Natural killer cell treated with Interleukin-12 subunit alpha and Interleukin-12 subunit beta and Interleukin-15 and Interleukin-18, amount 100 ng/mL, for 72 hours (primary cell): ENCODE measurements around the gene SIPA1. TPM values are rescaled to one million over a fixed set of nuclear protein-coding genes. Genes with fewer than 3 reads are reported as not detected.
A peak's percentile ranks its signal among the peaks of the same experiment; 100 is the strongest.

Source experiments
- ATAC-seq, 2 donors: fragments of 150-1000 bp; cut with Tn5 transposase in 1 of 2; sonication (Bioruptor Pico), chemical (Tn5 transposase) in 1 of 2; 2 replicates each; pipeline ENCODE4 v1.10.0; 2021
- DNase-seq: peaks from one replicate; pipeline ENCODE4 v3.0.0; 2022; ENCODE audit warnings: low spot score
- H3K27ac Mint-ChIP-seq, 2 donors: 1 replicate in 1 of 2; 2 replicates in 1 of 2; pipeline ENCODE4 v1.8.0; 2022; ENCODE audit warnings: mixed read lengths in 2 of 2, mild to moderate bottlenecking in 1 of 2, moderate library complexity in 1 of 2
- H3K27me3 Mint-ChIP-seq, 2 donors: 1 replicate in 1 of 2; 2 replicates in 1 of 2; pipeline ENCODE4 v1.8.0; 2022; ENCODE audit warnings: mixed read lengths in 2 of 2
- H3K36me3 Mint-ChIP-seq: one replicate; pipeline ENCODE4 v1.8.0; 2022; ENCODE audit warnings: mixed read lengths
- H3K4me1 Mint-ChIP-seq, 2 donors: 1 replicate in 1 of 2; 2 replicates in 1 of 2; pipeline ENCODE4 v1.8.0; 2022; ENCODE audit warnings: low read depth in 2 of 2, mixed read lengths in 2 of 2, mild to moderate bottlenecking in 1 of 2
- H3K4me3 Mint-ChIP-seq: one replicate; pipeline ENCODE4 v1.8.0; 2022; ENCODE audit warnings: mixed read lengths
- H3K9me3 Mint-ChIP-seq: 2 replicates; pipeline ENCODE4 v1.8.0; 2022; ENCODE audit warnings: mixed read lengths
- total RNA-seq, 2 donors: library from RNA; stranded (reverse); gene quantifications; one replicate each; pipeline ENCODE4 v1.2.3, GENCODE V29; 2022

The SIPA1 gene
- total RNA-seq, 2 donors from 2014 or later: 139 to 140 TPM

GRCh38 chr11:65615229-65615949, 22.5 kb upstream of the SIPA1 start, which contains the start of gene PCNX3:
Gene PCNX3, plus strand, starts transcription at chr11:65615776. Its CDS starts 536 bp downstream, at chr11:65616312.
- Mint-ChIP-seq H3K4me3 (peak within 1 kb of the TSS; percentile 98), H3K27me3 (no peaks in the 10 kb centered on the region), H3K36me3 (peaks cover 10% of the 10 kb centered on the region), H3K27ac (peak within 1 kb of the TSS; percentile 75 to 92), H3K9me3 (no peaks in the 10 kb centered on the region), H3K4me1 (peaks cover 27 to 35% of the 10 kb centered on the region in 2 donors)
- peak; percentile 100 for DNase-seq
- ATAC-seq: peak; percentile 92 to 94

DNA sequence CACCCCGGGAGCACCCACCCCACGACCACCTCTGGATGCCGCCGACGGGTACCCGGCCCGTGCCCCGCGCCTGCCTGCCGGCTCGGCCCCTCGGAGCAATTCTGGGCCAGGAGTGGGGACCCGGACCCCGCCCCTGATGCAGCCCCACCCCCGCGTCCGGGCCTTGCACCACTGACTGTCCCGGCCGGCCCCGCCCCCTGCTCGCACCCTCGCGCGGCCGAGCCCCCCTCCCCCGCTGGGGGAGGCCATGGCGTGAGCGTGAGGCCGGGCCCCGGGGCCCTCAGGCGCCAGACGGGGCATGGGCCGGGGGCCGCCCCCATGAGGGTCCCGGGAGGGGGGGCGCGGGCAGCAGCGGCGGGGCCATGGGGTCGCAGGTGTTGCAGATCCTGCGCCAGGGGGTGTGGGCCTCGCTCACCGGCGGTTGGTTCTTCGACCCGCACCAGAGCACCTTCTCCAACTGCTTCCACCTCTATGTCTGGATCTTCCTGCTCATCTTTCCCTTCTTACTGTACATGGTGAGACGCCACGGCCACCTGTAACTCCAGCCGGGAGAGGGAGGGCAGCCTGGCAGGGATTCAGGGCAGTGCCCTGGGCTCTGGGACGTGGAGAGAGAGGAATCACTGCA, 21.8 kb upstream of the SIPA1 start:
- H3K4me3 Mint-ChIP-seq: peak overlapping the region; percentile 98
- H3K4me1 Mint-ChIP-seq: peaks cover 22 to 31% of the 10 kb centered on the region in 2 donors
- no peaks in the 10 kb centered on the region for H3K27me3 Mint-ChIP-seq
- ATAC-seq (peak; percentile 15 to 17), DNase-seq (peak; percentile 81)
- H3K36me3 Mint-ChIP-seq: peaks cover 10% of the 10 kb centered on the region
- H3K27ac Mint-ChIP-seq: peak overlapping the region; percentile 75 to 92
- H3K9me3 Mint-ChIP-seq: no peaks in the 10 kb centered on the region

GRCh38 chr11:65616575-65617001, 21.3 kb upstream of the SIPA1 start:
- peak overlapping the region; percentile 75 to 84 for H3K27ac Mint-ChIP-seq
- ATAC-seq (no peak), DNase-seq (no peak)
- H3K4me3 Mint-ChIP-seq: peak overlapping the region; percentile 98
- H3K4me1 Mint-ChIP-seq: peaks cover 22 to 33% of the 10 kb centered on the region in 2 donors
- H3K27me3 Mint-ChIP-seq: no peaks in the 10 kb centered on the region
- H3K36me3 Mint-ChIP-seq: peaks cover 10% of the 10 kb centered on the region
- no peaks in the 10 kb centered on the region for H3K9me3 Mint-ChIP-seq

DNA sequence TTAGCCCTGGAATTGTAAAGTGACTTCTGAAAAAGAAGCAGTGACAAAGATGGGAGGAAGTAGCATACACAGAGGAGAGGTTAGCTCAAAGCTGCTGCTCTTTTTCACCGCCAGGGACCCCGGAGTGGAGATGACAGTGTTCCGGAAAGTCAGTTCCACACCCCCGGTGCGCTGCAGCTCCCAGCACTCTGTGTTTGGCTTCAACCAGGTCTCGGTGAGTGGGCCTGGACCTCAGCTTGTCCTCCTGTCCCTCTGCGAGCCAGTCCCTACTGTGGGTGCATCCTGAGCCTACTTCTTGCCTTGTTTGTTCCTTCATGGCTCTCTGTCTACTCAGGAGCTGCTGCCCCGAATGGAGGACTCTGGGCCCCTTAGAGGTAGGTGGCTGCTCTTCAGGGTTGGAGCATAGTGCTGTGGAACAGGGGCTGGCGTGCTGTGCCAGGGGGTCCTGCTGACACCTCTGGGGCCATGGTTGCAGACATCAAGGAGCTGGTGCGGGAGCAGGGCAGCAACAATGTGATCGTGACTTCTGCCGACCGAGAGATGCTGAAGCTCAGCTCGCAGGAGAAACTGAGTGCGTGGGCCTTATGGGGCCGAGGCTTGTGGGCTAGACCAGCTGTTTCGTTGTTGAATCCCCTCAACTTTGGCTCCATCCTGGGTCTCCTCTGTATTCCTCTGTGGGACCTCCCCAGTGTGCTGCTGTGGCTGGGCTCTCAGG, 20.6 kb upstream of the SIPA1 start:
- Mint-ChIP-seq H3K36me3 (peaks cover 8% of the 10 kb centered on the region), H3K27ac (peak overlapping the region; percentile 75 to 84), H3K27me3 (no peaks in the 10 kb centered on the region), H3K4me3 (peak overlapping the region; percentile 98), H3K9me3 (no peaks in the 10 kb centered on the region), H3K4me1 (peaks cover 16 to 31% of the 10 kb centered on the region in 2 donors)
- ATAC-seq (no peak), DNase-seq (no peak)

- DNase-seq (no peak), ATAC-seq (no peak)
- peaks cover 13 to 27% of the 10 kb centered on the region in 2 donors for H3K4me1 Mint-ChIP-seq
- no peak overlapping the region for H3K4me3 Mint-ChIP-seq
- no peaks in the 10 kb centered on the region for H3K9me3 Mint-ChIP-seq
- H3K36me3 Mint-ChIP-seq: peaks cover 6% of the 10 kb centered on the region
- no peaks in the 10 kb centered on the region for H3K27me3 Mint-ChIP-seq
- H3K27ac Mint-ChIP-seq: no peak overlapping the region
These were observed 19.7 kb upstream of the SIPA1 start for GRCh38 chr11:65617990-65618751.

DNA sequence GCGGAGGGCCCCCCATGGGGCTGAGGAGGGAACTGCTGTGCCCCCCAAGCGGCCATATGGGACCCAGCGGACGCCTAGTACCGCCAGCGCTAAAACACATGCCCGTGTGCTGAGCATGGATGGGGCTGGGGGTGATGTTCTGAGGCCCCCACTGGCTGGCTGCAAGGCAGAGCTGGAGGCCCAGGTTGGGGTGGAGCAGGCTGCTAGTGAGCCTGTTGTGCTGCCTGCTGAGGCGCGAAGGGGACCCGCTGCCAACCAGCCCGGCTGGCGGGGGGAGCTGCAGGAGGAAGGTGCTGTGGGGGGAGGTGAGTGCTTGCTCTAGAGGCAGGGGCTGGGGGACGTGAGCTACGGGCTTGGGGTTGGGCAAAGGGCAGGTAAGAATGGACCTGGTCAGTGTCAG, 19.1 kb upstream of the SIPA1 start:
- ATAC-seq (no peak), DNase-seq (no peak)
- H3K27me3 Mint-ChIP-seq: no peaks in the 10 kb centered on the region
- no peaks in the 10 kb centered on the region for H3K9me3 Mint-ChIP-seq
- H3K36me3 Mint-ChIP-seq: peaks cover 6% of the 10 kb centered on the region
- peaks cover 13 to 25% of the 10 kb centered on the region in 2 donors for H3K4me1 Mint-ChIP-seq
- no peak overlapping the region for H3K4me3 Mint-ChIP-seq
- H3K27ac Mint-ChIP-seq: no peak overlapping the region

DNA sequence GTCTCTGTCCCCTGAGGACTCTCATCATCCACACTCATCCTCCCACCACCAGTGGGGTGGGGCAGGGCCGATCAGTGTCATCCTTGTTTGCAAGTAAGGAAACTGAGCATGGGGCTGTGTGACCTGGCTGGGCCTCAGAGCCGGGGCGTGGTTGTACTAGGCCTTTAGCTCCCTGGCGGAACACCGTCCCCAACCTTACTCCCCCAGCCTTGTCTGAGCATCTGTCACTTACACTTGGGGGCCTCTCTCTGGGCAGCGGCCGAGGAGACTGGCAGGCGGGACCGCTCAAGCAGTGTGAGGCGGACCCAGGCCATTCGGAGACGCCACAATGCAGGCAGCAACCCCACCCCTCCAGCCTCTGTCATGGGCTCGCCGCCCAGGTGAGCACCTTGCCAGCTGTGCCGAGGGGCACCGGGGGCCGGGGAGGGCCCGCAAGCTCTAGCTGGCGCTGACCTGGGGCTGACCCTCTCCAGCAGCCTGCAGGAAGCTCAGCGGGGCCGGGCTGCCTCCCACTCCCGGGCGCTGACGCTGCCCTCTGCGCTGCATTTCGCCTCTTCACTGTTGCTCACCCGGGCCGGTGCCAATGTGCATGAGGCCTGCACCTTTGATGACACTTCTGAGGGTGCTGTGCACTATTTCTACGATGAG, 18.5 kb upstream of the SIPA1 start:
- Mint-ChIP-seq H3K27me3 (no peaks in the 10 kb centered on the region), H3K4me1 (peaks cover 13 to 21% of the 10 kb centered on the region in 2 donors), H3K4me3 (no peak overlapping the region), H3K36me3 (peaks cover 6% of the 10 kb centered on the region), H3K9me3 (no peaks in the 10 kb centered on the region), H3K27ac (no peak overlapping the region)
- DNase-seq (no peak), ATAC-seq (no peak)

DNA sequence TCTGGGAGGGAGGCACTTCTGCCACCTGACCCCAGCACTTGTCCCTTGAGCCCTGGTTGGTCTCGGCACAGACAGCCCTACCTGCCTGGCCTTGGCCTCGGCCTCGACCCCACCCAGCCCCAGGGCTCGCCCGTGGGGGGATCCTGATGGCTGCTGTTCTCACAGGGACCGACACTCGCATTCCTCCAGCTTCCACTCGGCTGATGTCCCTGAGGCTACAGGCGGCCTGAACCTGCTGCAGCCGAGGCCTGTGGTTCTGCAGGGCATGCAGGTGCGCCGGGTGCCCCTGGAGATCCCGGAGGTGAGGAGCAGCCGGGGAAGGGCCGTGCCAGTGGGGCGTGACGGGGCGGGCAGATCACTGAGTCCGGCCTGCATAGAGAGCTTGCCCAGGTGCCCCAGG, 17.2 kb upstream of the SIPA1 start:
- DNase-seq: no peak
- ATAC-seq: no peak
- Mint-ChIP-seq H3K4me3 (no peak overlapping the region), H3K36me3 (peaks cover 6% of the 10 kb centered on the region), H3K4me1 (peaks cover 13 to 25% of the 10 kb centered on the region in 2 donors), H3K27ac (no peak overlapping the region), H3K27me3 (no peaks in the 10 kb centered on the region), H3K9me3 (no peaks in the 10 kb centered on the region)

DNA sequence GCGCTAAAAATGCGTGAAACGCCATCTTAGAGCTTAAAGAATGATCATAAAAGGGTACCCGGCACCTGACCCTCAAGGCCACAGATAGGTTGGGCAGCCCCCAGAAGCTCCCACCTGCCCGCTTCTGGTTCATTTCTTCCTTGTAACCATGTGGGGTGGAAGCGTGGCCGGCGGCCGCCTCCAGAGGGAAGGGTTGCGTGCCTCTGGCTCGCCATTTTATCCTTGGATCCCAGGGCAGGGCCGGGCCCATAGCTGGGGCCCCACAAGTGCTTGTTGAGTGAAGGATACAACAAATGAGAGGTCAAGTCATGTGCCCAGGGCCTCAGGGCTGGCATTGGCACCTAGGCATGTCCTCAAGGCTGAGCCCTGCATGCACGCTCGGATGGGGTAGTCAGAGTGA, 16.4 kb upstream of the SIPA1 start:
- H3K27ac Mint-ChIP-seq: no peak overlapping the region

GRCh38 chr11:65622011-65622410, 15.9 kb upstream of the SIPA1 start:
- DNase-seq: no peak
- ATAC-seq: no peak
- H3K4me1 Mint-ChIP-seq: peaks cover 3 to 22% of the 10 kb centered on the region in 2 donors
- H3K4me3 Mint-ChIP-seq: no peak overlapping the region
- H3K9me3 Mint-ChIP-seq: no peaks in the 10 kb centered on the region
- H3K27ac Mint-ChIP-seq: no peak overlapping the region
- H3K27me3 Mint-ChIP-seq: no peaks in the 10 kb centered on the region
- no peaks in the 10 kb centered on the region for H3K36me3 Mint-ChIP-seq

More for the DNA sequence above, 16.4 kb upstream of the SIPA1 start:
- Mint-ChIP-seq H3K4me3 (no peak overlapping the region), H3K27me3 (no peaks in the 10 kb centered on the region), H3K9me3 (no peaks in the 10 kb centered on the region), H3K36me3 (peaks cover 4% of the 10 kb centered on the region), H3K4me1 (peaks cover 9 to 27% of the 10 kb centered on the region in 2 donors)
- ATAC-seq (no peak), DNase-seq (no peak)

DNA sequence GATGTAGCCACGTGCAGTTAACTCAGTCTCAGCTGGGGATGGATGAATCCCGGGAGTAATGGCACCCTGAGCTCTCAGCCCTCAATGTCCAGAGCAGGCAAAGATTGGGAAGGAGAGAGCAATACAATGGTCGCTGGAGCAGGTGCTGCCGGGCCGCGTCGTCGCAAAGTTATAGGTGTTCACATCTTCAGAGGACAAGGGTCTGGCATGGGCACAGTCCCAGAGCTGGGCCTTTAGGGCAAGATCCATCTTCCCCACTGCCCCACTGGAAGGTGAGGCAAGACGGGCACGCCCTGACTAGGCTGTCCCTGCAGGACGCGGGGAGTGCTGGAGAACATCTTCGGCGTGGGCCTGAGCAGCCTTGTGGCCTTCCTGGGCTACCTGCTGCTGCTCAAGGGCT, 14.7 kb upstream of the SIPA1 start:
- Mint-ChIP-seq H3K4me1 (peaks cover 0 to 22% of the 10 kb centered on the region in 2 donors), H3K27ac (no peak overlapping the region), H3K36me3 (no peaks in the 10 kb centered on the region)

GRCh38 chr11:65623852-65624616, 13.9 kb upstream of the SIPA1 start:
- H3K27ac Mint-ChIP-seq: no peak overlapping the region
- no peaks in the 10 kb centered on the region for H3K27me3 Mint-ChIP-seq
- ATAC-seq (no peak), DNase-seq (no peak)
- H3K4me1 Mint-ChIP-seq: peaks cover 0 to 22% of the 10 kb centered on the region in 2 donors
- H3K36me3 Mint-ChIP-seq: no peaks in the 10 kb centered on the region
- no peak overlapping the region for H3K4me3 Mint-ChIP-seq
- H3K9me3 Mint-ChIP-seq: no peaks in the 10 kb centered on the region

More for the DNA sequence above, 14.7 kb upstream of the SIPA1 start:
- H3K27me3 Mint-ChIP-seq: no peaks in the 10 kb centered on the region
- DNase-seq: no peak
- H3K4me3 Mint-ChIP-seq: no peak overlapping the region
- no peaks in the 10 kb centered on the region for H3K9me3 Mint-ChIP-seq
- no peak for ATAC-seq
